PFSK-1 (cell line): Measurements from ENCODE around the gene SEC11C.

ENCODE experiments used
- FOXP2 ChIP-seq: optimal IDR thresholded peaks from 2 replicates; pipeline ENCODE3; 2011; ENCODE audit warnings: borderline replicate concordance, control low read depth, inconsistent platforms; ENCODE audit not compliant: insufficient read depth; ENCODE audit errors: extremely low read length, extremely low read depth
- POLR2AphosphoS5 ChIP-seq: IDR thresholded peaks from 2 replicates; pipeline ENCODE4 v1.6.1; 2012; ENCODE audit warnings: low read depth, mild to moderate bottlenecking, control low read depth, low read length, moderate library complexity
- SIN3A ChIP-seq: IDR thresholded peaks from 2 replicates; pipeline ENCODE4 v1.6.1; 2012; ENCODE audit warnings: mild to moderate bottlenecking, low read length, moderate library complexity, borderline replicate concordance; ENCODE audit not compliant: insufficient read depth
- TAF1 ChIP-seq: IDR thresholded peaks from 2 replicates; pipeline ENCODE4 v1.6.1; 2012; ENCODE audit warnings: low read length, control low read depth, borderline replicate concordance; ENCODE audit not compliant: insufficient read depth
- TF ChIP-seq, protein P1 (sequence below), 2 experiments: IDR thresholded peaks; 2 replicates each; pipeline versions ENCODE4 v1.6.1 to v1.8.0; 2011 to 2012; ENCODE audit warnings: low read depth in 2 of 2, low read length in 2 of 2, control low read depth in 1 of 2, inconsistent platforms in 1 of 2, mild to moderate bottlenecking in 1 of 2, moderate library complexity in 1 of 2; ENCODE audit not compliant: insufficient read depth in 1 of 2

SEC11C gene

DNA sequence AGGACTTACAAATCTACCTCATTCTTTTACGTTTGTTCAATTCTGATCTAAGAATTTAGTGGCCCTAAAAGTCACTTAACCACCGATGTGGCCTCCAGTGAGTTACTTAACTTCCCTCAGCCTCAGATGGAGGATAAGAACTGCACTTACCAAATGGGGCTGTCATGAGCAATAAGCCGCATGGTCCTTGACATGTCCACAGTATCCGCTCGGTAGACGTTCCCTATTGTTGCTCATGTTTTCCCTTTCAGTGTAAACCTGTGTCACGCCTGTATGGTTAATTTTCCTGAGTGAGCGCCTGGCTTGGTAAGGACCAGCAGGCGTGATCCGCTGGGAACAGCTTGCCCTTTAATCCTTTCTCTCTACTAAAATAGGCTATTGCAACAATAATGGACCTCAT is 20.3 kb downstream of the SEC11C start:
- TF ChIP-seq, protein P1, sequence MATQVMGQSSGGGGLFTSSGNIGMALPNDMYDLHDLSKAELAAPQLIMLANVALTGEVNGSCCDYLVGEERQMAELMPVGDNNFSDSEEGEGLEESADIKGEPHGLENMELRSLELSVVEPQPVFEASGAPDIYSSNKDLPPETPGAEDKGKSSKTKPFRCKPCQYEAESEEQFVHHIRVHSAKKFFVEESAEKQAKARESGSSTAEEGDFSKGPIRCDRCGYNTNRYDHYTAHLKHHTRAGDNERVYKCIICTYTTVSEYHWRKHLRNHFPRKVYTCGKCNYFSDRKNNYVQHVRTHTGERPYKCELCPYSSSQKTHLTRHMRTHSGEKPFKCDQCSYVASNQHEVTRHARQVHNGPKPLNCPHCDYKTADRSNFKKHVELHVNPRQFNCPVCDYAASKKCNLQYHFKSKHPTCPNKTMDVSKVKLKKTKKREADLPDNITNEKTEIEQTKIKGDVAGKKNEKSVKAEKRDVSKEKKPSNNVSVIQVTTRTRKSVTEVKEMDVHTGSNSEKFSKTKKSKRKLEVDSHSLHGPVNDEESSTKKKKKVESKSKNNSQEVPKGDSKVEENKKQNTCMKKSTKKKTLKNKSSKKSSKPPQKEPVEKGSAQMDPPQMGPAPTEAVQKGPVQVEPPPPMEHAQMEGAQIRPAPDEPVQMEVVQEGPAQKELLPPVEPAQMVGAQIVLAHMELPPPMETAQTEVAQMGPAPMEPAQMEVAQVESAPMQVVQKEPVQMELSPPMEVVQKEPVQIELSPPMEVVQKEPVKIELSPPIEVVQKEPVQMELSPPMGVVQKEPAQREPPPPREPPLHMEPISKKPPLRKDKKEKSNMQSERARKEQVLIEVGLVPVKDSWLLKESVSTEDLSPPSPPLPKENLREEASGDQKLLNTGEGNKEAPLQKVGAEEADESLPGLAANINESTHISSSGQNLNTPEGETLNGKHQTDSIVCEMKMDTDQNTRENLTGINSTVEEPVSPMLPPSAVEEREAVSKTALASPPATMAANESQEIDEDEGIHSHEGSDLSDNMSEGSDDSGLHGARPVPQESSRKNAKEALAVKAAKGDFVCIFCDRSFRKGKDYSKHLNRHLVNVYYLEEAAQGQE (IDR thresholded peaks at IDR 0.05; ENCODE audit: insufficient read depth in 1 of 2, low read depth in 2 of 2, low read length in 2 of 2), result no peak
- TF ChIP-seq POLR2AphosphoS5 (no peak), FOXP2 (no peak), TAF1 (no peak), SIN3A (no peak)

- TF ChIP-seq SIN3A, result no peak
- no peak for TF ChIP-seq FOXP2
- no peak for TF ChIP-seq TAF1
- TF ChIP-seq, protein P1 (IDR thresholded peaks at IDR 0.05; ENCODE audit: insufficient read depth in 1 of 2, low read depth in 2 of 2, low read length in 2 of 2), result no peak
- TF ChIP-seq POLR2AphosphoS5, result no peak
These were observed 33.1 kb downstream of the SEC11C start for GRCh38 chr18:59172664-59173249.

DNA sequence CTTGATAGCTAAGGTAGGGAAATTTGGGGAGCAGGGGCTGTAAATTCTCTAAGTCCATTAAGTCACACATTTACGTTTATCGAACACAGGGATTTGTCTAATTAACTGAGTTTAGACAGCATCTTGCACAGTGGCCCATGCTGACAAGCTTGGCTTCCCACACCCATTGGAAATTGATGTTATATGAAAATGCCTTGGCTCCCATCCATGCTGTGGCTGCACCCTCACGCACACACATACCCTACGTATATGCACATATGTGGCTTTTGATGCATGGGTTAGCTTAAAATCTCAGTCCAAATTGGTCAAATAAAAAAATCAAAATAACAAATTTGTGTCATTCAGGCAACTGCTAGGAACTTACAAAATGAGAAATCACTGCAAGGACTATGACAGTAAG is 37.8 kb downstream of the SEC11C start:
- TF ChIP-seq, protein P1 (IDR thresholded peaks at IDR 0.05; ENCODE audit: insufficient read depth in 1 of 2, low read depth in 2 of 2, low read length in 2 of 2), result no peak
- TF ChIP-seq TAF1 (no peak), FOXP2 (no peak), SIN3A (no peak), POLR2AphosphoS5 (no peak)

DNA sequence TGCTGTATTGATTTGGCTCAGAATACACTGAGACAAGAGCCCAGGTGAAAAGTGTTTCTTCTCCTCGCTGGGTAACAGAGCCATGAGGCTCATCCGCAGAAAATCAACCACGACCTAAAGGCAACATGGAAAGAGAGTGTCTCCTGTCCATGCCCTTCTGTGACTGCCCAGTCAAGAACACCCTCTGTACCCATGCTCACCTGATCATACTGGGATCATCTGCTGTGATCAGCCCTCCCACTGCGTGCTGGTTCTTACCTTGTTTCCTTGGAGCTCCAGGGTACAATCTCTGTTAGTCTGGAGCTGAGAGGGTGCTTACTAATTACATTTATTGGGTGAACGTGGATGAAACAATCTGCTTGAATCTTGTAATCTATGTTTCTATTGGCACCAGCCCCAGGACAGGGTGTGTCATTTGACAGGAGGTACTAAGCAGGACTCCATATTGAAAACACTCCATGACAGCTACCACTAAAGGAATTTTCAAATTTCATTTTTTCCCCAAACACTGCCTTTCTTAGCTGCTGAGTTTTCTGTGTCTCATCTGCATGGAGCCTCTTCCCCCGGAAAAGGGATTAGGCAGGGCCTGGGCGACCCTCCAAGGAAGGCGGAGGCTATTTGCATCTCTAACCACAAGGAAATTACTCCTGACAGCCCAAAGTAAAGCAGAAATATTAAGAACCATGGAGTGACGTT is 40.6 kb downstream of the SEC11C start:
- no peak for TF ChIP-seq POLR2AphosphoS5
- TF ChIP-seq SIN3A, result no peak
- TF ChIP-seq, protein P1 (IDR thresholded peaks at IDR 0.05; ENCODE audit: insufficient read depth in 1 of 2, low read depth in 2 of 2, low read length in 2 of 2), result no peak
